Measurements from ENCODE around the gene LTB4R2. TPM values are rescaled to one million over a fixed set of nuclear protein-coding genes. Genes with fewer than 3 reads are reported as not detected.

LTB4R2 gene
- total RNA-seq, 1 donor from 2014 or later = 4.2 TPM

- no peak for DNase-seq (ENCODE audit: low read depth, low spot score)
Measured at GRCh38 chr14:24298892-24299254, 11.1 kb upstream of the LTB4R2 start.

- DNase-seq (ENCODE audit: low read depth, low spot score) = peak; percentile 59
Measured at GRCh38 chr14:24299255-24300191, 10.4 kb upstream of the LTB4R2 start, which contains the start of the genes DHRS1 and NOP9. Gene DHRS1, minus strand, starts transcription at chr14:24299780. Its CDS starts 674 bp downstream, at chr14:24299106. Gene NOP9, plus strand, starts transcription at chr14:24299850. Its CDS starts 105 bp downstream, at chr14:24299955.

GRCh38 chr14:24300326-24300980, 9.5 kb upstream of the LTB4R2 start:
- no peak for DNase-seq (ENCODE audit: low read depth, low spot score)

- no peak for DNase-seq (ENCODE audit: low read depth, low spot score)
Measured at GRCh38 chr14:24304019-24304387, 5.9 kb upstream of the LTB4R2 start.

- no peak for DNase-seq (ENCODE audit: low read depth, low spot score)
Measured at GRCh38 chr14:24307156-24307574, 2.8 kb upstream of the LTB4R2 start.

GRCh38 chr14:24307575-24308341, 2.2 kb upstream of the LTB4R2 start, which contains the start of gene CIDEB:
Gene CIDEB, minus strand, starts transcription at chr14:24307977. Its CDS starts 119 bp downstream, at chr14:24307858.
- DNase-seq (ENCODE audit: low read depth, low spot score) = no peak

GRCh38 chr14:24308342-24309124, 1.4 kb upstream of the LTB4R2 start:
- no peak for DNase-seq (ENCODE audit: low read depth, low spot score)

GRCh38 chr14:24310265-24310645, 315 bp downstream of the LTB4R2 start:
- DNase-seq (ENCODE audit: low read depth, low spot score) = no peak

GRCh38 chr14:24310646-24311604, 985 bp downstream of the LTB4R2 start, which contains the start of gene LTB4R:
Gene LTB4R, plus strand, starts transcription at chr14:24311502. Its CDS starts 4,150 bp downstream, at chr14:24315652.
- peak; percentile 53 for DNase-seq (ENCODE audit: low read depth, low spot score)

GRCh38 chr14:24311837-24312615, 2.1 kb downstream of the LTB4R2 start:
- no peak for DNase-seq (ENCODE audit: low read depth, low spot score)

GRCh38 chr14:24312736-24313507, 3.0 kb downstream of the LTB4R2 start:
- peak; percentile 63 for DNase-seq (ENCODE audit: low read depth, low spot score)

- DNase-seq (ENCODE audit: low read depth, low spot score) = no peak
Measured at GRCh38 chr14:24313913-24314312, 4.0 kb downstream of the LTB4R2 start.

GRCh38 chr14:24314377-24315193, 4.6 kb downstream of the LTB4R2 start:
- no peak for DNase-seq (ENCODE audit: low read depth, low spot score)

GRCh38 chr14:24315243-24315806, 5.4 kb downstream of the LTB4R2 start:
- no peak for DNase-seq (ENCODE audit: low read depth, low spot score)

- no peak for DNase-seq (ENCODE audit: low read depth, low spot score)
Measured at GRCh38 chr14:24315807-24316596, 6.1 kb downstream of the LTB4R2 start.

GRCh38 chr14:24316597-24316950, 6.6 kb downstream of the LTB4R2 start:
- DNase-seq (ENCODE audit: low read depth, low spot score) = no peak

Data from pulmonary artery endothelial cell (primary cell).